ENCODE data around the gene DCDC1. TPM values are rescaled to one million over a fixed set of nuclear protein-coding genes. Genes with fewer than 3 reads are reported as not detected.
"Not testable (repeated sequence)": the region's sequence is repeated elsewhere in the genome, so short reads cannot be mapped to it uniquely, and the experiment has no call there.

Gene DCDC1
- total RNA-seq, 1 experiment from 2014 or later, result not detected

DNA sequence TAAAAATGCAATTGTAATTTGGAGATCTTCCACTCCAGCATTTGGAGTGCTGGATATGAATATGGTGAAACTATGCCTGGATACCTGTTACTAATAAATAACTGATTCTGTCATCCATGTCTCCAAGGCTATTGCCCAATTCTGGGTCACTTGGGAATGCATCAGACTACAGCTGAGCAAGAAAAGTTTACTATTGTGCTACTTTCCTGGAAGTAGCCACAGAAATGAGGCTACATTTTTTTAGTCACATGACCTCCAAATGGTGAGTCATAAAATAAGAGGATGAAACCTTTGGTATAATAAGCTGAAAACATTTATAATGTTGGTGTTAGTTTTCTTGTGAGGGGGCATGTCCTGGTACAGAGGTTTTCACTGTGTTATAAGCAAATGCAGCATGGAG, 44.4 kb downstream of the DCDC1 start:
- intact Hi-C loops (cut with micrococcal nuclease; ENCODE audit: unreplicated experiment) (no loop called here), in situ Hi-C loops (cut with HindIII; ENCODE audit: low pct_unique_long_range_greater_than_20kb, low sequenced_read_pairs) (no loop called here)
- ATAC-seq (no peak), DNase-seq (ENCODE audit: low read depth, low spot score) (no peak)
- Histone ChIP-seq H3K4me1 (ENCODE audit: control insufficient read depth, insufficient read depth, low read length) (no peaks in the 10 kb centered on the region), H3K27ac (ENCODE audit: low read length) (no peak overlapping the region), H3K4me3 (ENCODE audit: low read depth in 2 of 2, low read length in 2 of 2) (no peak overlapping the region), H3K36me3 (ENCODE audit: control insufficient read depth, insufficient read depth, low read length) (no peaks in the 10 kb centered on the region), H3K9me3 (ENCODE audit: control insufficient read depth, insufficient read depth, low read depth, low read length) (no peaks in the 10 kb centered on the region), H3K27me3 (ENCODE audit: control insufficient read depth, insufficient read depth, low read length) (no peaks in the 10 kb centered on the region)
- no peak for TF ChIP-seq TCF7L2 (IDR thresholded peaks at IDR 0.05; ENCODE audit: low read depth, low read length)
- CTCF ChIA-PET, result no interaction called here
- BruUV-seq (replicated peaks), result no TSS peak
- POLR2A ChIA-PET, result no interaction called here

DNA sequence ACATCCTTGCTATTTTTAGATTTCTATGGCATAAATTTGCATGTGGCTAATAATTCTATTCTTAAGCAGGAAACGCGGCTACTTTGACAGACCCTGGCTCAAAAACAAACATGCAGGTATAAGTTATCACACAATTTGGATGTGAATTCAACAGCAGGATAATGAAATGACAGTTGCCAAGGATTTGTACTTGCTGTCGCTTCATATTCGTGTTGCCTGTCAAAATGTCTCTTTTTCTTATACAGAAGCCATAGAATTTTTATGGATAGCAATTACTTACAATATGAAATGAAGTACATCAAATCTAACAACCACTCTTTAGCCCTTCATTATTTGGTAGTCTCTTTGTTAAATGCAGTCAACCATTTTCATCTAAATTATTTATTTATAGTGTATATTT, 46.4 kb downstream of the DCDC1 start:
- H3K27ac ChIP-seq (ENCODE audit: low read length), result no peak overlapping the region
- no peaks in the 10 kb centered on the region for H3K4me1 ChIP-seq (ENCODE audit: control insufficient read depth, insufficient read depth, low read length)
- TF ChIP-seq CTCF (IDR thresholded peaks at IDR 0.05), result no peak
- no peak for TF ChIP-seq POLR2AphosphoS5 (IDR thresholded peaks at IDR 0.05; ENCODE audit: low read depth, low read length)
- no peak for TF ChIP-seq REST (IDR thresholded peaks at IDR 0.05; ENCODE audit: insufficient read depth in 1 of 2, low read depth in 2 of 2, low read length in 1 of 2)
- no peak for TF ChIP-seq TCF7L2 (IDR thresholded peaks at IDR 0.05; ENCODE audit: low read depth, low read length)
- TF ChIP-seq SIN3A (IDR thresholded peaks at IDR 0.05; ENCODE audit: borderline replicate concordance, insufficient read depth, low read depth, low read length), result no peak
- no peak overlapping the region for H3K4me3 ChIP-seq (ENCODE audit: low read depth in 2 of 2, low read length in 2 of 2)
- ChIA-PET POLR2A (no interaction called here), CTCF (no interaction called here)
- BruUV-seq (replicated peaks), result no TSS peak
- no peaks in the 10 kb centered on the region for H3K27me3 ChIP-seq (ENCODE audit: control insufficient read depth, insufficient read depth, low read length)
- intact Hi-C loops (cut with micrococcal nuclease; ENCODE audit: unreplicated experiment) (no loop called here), in situ Hi-C loops (cut with HindIII; ENCODE audit: low pct_unique_long_range_greater_than_20kb, low sequenced_read_pairs) (no loop called here)
- DNase-seq (ENCODE audit: low read depth, low spot score), result no peak
- no peaks in the 10 kb centered on the region for H3K9me3 ChIP-seq (ENCODE audit: control insufficient read depth, insufficient read depth, low read depth, low read length)
- ATAC-seq, result no peak
- H3K36me3 ChIP-seq (ENCODE audit: control insufficient read depth, insufficient read depth, low read length), result no peaks in the 10 kb centered on the region

- H3K27ac ChIP-seq (ENCODE audit: low read length); DNase-seq (ENCODE audit: low read depth, low spot score); intact Hi-C loops (cut with micrococcal nuclease; ENCODE audit: unreplicated experiment); H3K9me3 ChIP-seq (ENCODE audit: control insufficient read depth, insufficient read depth, low read depth, low read length); H3K27me3 ChIP-seq (ENCODE audit: control insufficient read depth, insufficient read depth, low read length); CTCF ChIA-PET; in situ Hi-C loops (cut with HindIII; ENCODE audit: low pct_unique_long_range_greater_than_20kb, low sequenced_read_pairs); POLR2A ChIA-PET; BruUV-seq (replicated peaks); H3K4me3 ChIP-seq (ENCODE audit: low read depth in 2 of 2, low read length in 2 of 2); H3K4me1 ChIP-seq (ENCODE audit: control insufficient read depth, insufficient read depth, low read length); ATAC-seq; H3K36me3 ChIP-seq (ENCODE audit: control insufficient read depth, insufficient read depth, low read length): not testable (repeated sequence)
Observed at GRCh38 chr11:31321494-31321893, 48.0 kb downstream of the DCDC1 start.

All from Panc1 (cell line).